ENCODE data around the gene FHAD1. TPM values are rescaled to one million over a fixed set of nuclear protein-coding genes. Genes with fewer than 3 reads are reported as not detected.

FHAD1 gene
- total RNA-seq, 2 experiments from 2014 or later = not detected

- Histone ChIP-seq H3K9me3 (ENCODE audit: low read length) (no peaks in the 10 kb centered on the region), H2AFZ (ENCODE audit: low read length) (no peak overlapping the region), H3K4me1 (ENCODE audit: insufficient read depth, low read length, poor library complexity, severe bottlenecking) (no peaks in the 10 kb centered on the region), H3K4me3 (ENCODE audit: low read depth, low read length, poor library complexity, severe bottlenecking) (no peak overlapping the region), H4K20me1 (ENCODE audit: insufficient read depth, low read length) (no peaks in the 10 kb centered on the region), H3K79me2 (ENCODE audit: insufficient read depth, low read depth, low read length) (no peaks in the 10 kb centered on the region), H3K36me3 (ENCODE audit: insufficient read depth, low read length) (no peaks in the 10 kb centered on the region), H3K27ac (ENCODE audit: low read depth, low read length, poor library complexity, severe bottlenecking) (no peak overlapping the region), H3K4me2 (ENCODE audit: low read length) (no peak overlapping the region), H3K9me2 (ENCODE audit: insufficient read depth, low read length) (no peaks in the 10 kb centered on the region)
- ChIA-PET CTCF (ENCODE audit: unreplicated experiment) (no interaction called here), POLR2A (no interaction called here)
- intact Hi-C loops (cut with micrococcal nuclease; ENCODE audit: unreplicated experiment) = no loop called here
- no peak for DNase-seq (ENCODE audit: low spot score)
- no TSS peak for BruUV-seq (replicated peaks)
- TF ChIP-seq CTCF (conservative IDR thresholded peaks at IDR 0.05; ENCODE audit: low read length) = no peak
- TF ChIP-seq EZH2phosphoT487 (IDR thresholded peaks at IDR 0.05; ENCODE audit: borderline replicate concordance, low read depth, low read length) = no peak
These were observed 84.2 kb downstream of the FHAD1 start for GRCh38 chr1:15331180-15331579.

GRCh38 chr1:15331734-15332133, 84.7 kb downstream of the FHAD1 start:
- H3K4me2 ChIP-seq (ENCODE audit: low read length) = no peak overlapping the region
- TF ChIP-seq CTCF (conservative IDR thresholded peaks at IDR 0.05; ENCODE audit: low read length) (no peak), EZH2phosphoT487 (IDR thresholded peaks at IDR 0.05; ENCODE audit: borderline replicate concordance, low read depth, low read length) (no peak)
- ChIA-PET POLR2A (no interaction called here), CTCF (ENCODE audit: unreplicated experiment) (no interaction called here)
- no TSS peak for BruUV-seq (replicated peaks)
- no peaks in the 10 kb centered on the region for H3K9me3 ChIP-seq (ENCODE audit: low read length)
- no peaks in the 10 kb centered on the region for H3K9me2 ChIP-seq (ENCODE audit: insufficient read depth, low read length)
- no peaks in the 10 kb centered on the region for H3K4me1 ChIP-seq (ENCODE audit: insufficient read depth, low read length, poor library complexity, severe bottlenecking)
- no peaks in the 10 kb centered on the region for H3K79me2 ChIP-seq (ENCODE audit: insufficient read depth, low read depth, low read length)
- DNase-seq (ENCODE audit: low spot score) = no peak
- H3K27ac ChIP-seq (ENCODE audit: low read depth, low read length, poor library complexity, severe bottlenecking) = no peak overlapping the region
- no peaks in the 10 kb centered on the region for H4K20me1 ChIP-seq (ENCODE audit: insufficient read depth, low read length)
- intact Hi-C loops (cut with micrococcal nuclease; ENCODE audit: unreplicated experiment) = no loop called here
- H2AFZ ChIP-seq (ENCODE audit: low read length) = no peak overlapping the region
- H3K4me3 ChIP-seq (ENCODE audit: low read depth, low read length, poor library complexity, severe bottlenecking) = no peak overlapping the region
- H3K36me3 ChIP-seq (ENCODE audit: insufficient read depth, low read length) = no peaks in the 10 kb centered on the region

GRCh38 chr1:15332525-15332924, 85.5 kb downstream of the FHAD1 start:
- TF ChIP-seq CTCF (conservative IDR thresholded peaks at IDR 0.05; ENCODE audit: low read length) (no peak), EZH2phosphoT487 (IDR thresholded peaks at IDR 0.05; ENCODE audit: borderline replicate concordance, low read depth, low read length) (no peak)
- Histone ChIP-seq H3K9me3 (ENCODE audit: low read length) (no peaks in the 10 kb centered on the region), H3K4me3 (ENCODE audit: low read depth, low read length, poor library complexity, severe bottlenecking) (no peak overlapping the region), H3K4me1 (ENCODE audit: insufficient read depth, low read length, poor library complexity, severe bottlenecking) (no peaks in the 10 kb centered on the region), H2AFZ (ENCODE audit: low read length) (no peak overlapping the region), H3K4me2 (ENCODE audit: low read length) (no peak overlapping the region), H4K20me1 (ENCODE audit: insufficient read depth, low read length) (no peaks in the 10 kb centered on the region), H3K9me2 (ENCODE audit: insufficient read depth, low read length) (no peaks in the 10 kb centered on the region), H3K79me2 (ENCODE audit: insufficient read depth, low read depth, low read length) (no peaks in the 10 kb centered on the region), H3K36me3 (ENCODE audit: insufficient read depth, low read length) (no peaks in the 10 kb centered on the region), H3K27ac (ENCODE audit: low read depth, low read length, poor library complexity, severe bottlenecking) (no peak overlapping the region)
- ChIA-PET CTCF (ENCODE audit: unreplicated experiment) (no interaction called here), POLR2A (interaction anchor here (0.5 kb wide), 1 partner anchor 115 kb away, joined by 3 read pairs; no protein-coding TSS in a partner anchor)
- DNase-seq (ENCODE audit: low spot score) = no peak
- no TSS peak for BruUV-seq (replicated peaks)
- intact Hi-C loops (cut with micrococcal nuclease; ENCODE audit: unreplicated experiment) = no loop called here
